ENCODE data around the gene PRIM2.
"Not testable (repeated sequence)": the region's sequence is repeated elsewhere in the genome, so short reads cannot be mapped to it uniquely, and the experiment has no call there.

- not testable (repeated sequence) for TF ChIP-seq CTCF (conservative IDR thresholded peaks at IDR 0.05 in 1 of 2, IDR thresholded peaks at IDR 0.05 in 1 of 2; ENCODE audit: low read depth in 1 of 2, low read length in 2 of 2); EZH2 (IDR thresholded peaks at IDR 0.05; ENCODE audit: low read length, missing control alignments)
Observed at GRCh38 chr6:57288136-57288535, 29.3 kb upstream of the PRIM2 start.

Measured in fibroblast of lung (primary cell).